Ishikawa (cell line): ENCODE measurements around the gene ST8SIA2.

Experiments used
- CEBPB ChIP-seq: IDR thresholded peaks from 2 replicates; pipeline ENCODE4 v1.6.1; 2012
- CREB1 ChIP-seq: IDR thresholded peaks from 2 replicates; pipeline ENCODE4 v1.6.1; 2012; ENCODE audit warnings: low read depth
- EGR1 ChIP-seq: IDR thresholded peaks from 2 replicates; pipeline ENCODE4 v1.6.1; 2012
- EP300 ChIP-seq: IDR thresholded peaks from 2 replicates; pipeline ENCODE4 v1.6.1; 2012; ENCODE audit warnings: borderline replicate concordance
- FOXM1 ChIP-seq: IDR thresholded peaks from 2 replicates; pipeline ENCODE4 v1.6.1; 2012; ENCODE audit warnings: low read depth, borderline replicate concordance
- MAX ChIP-seq: IDR thresholded peaks from 2 replicates; pipeline ENCODE4 v1.6.1; 2012
- RAD21 ChIP-seq: IDR thresholded peaks from 2 replicates; pipeline ENCODE4 v1.6.1; 2012; ENCODE audit warnings: low read depth
- TAF1 ChIP-seq: IDR thresholded peaks from 2 replicates; pipeline ENCODE4 v1.6.1; 2012; ENCODE audit warnings: low read depth, mild to moderate bottlenecking
- USF1 ChIP-seq: IDR thresholded peaks from 2 replicates; pipeline ENCODE4 v1.6.1; 2012
- YY1 ChIP-seq: IDR thresholded peaks from 2 replicates; pipeline ENCODE4 v1.6.1; 2012; ENCODE audit warnings: low read depth
- TF ChIP-seq, protein P1 (sequence below): IDR thresholded peaks from 2 replicates; pipeline ENCODE4 v1.6.1; 2012; ENCODE audit warnings: low read depth, mild to moderate bottlenecking

GRCh38 chr15:92411256-92411655, 17.6 kb downstream of the ST8SIA2 start:
- TF ChIP-seq, protein P1, sequence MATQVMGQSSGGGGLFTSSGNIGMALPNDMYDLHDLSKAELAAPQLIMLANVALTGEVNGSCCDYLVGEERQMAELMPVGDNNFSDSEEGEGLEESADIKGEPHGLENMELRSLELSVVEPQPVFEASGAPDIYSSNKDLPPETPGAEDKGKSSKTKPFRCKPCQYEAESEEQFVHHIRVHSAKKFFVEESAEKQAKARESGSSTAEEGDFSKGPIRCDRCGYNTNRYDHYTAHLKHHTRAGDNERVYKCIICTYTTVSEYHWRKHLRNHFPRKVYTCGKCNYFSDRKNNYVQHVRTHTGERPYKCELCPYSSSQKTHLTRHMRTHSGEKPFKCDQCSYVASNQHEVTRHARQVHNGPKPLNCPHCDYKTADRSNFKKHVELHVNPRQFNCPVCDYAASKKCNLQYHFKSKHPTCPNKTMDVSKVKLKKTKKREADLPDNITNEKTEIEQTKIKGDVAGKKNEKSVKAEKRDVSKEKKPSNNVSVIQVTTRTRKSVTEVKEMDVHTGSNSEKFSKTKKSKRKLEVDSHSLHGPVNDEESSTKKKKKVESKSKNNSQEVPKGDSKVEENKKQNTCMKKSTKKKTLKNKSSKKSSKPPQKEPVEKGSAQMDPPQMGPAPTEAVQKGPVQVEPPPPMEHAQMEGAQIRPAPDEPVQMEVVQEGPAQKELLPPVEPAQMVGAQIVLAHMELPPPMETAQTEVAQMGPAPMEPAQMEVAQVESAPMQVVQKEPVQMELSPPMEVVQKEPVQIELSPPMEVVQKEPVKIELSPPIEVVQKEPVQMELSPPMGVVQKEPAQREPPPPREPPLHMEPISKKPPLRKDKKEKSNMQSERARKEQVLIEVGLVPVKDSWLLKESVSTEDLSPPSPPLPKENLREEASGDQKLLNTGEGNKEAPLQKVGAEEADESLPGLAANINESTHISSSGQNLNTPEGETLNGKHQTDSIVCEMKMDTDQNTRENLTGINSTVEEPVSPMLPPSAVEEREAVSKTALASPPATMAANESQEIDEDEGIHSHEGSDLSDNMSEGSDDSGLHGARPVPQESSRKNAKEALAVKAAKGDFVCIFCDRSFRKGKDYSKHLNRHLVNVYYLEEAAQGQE: no peak
- TF ChIP-seq MAX (no peak), EP300 (no peak), YY1 (no peak), TAF1 (no peak), RAD21 (no peak), EGR1 (no peak), CREB1 (no peak), CEBPB (no peak), FOXM1 (no peak), USF1 (no peak)
